Peyer's patch (tissue), 4 donors: Measurements from ENCODE around the gene TFCP2L1. TPM values are rescaled to one million over a fixed set of nuclear protein-coding genes. Genes with fewer than 3 reads are reported as not detected.

Source experiments
- DNase-seq, 3 donors: peaks; one replicate each; pipeline ENCODE4 v3.0.0-alpha.2; 2017 to 2019
- H3K27ac ChIP-seq, 4 donors: fragments of 200-600 bp; sonication (generic); one replicate each; pipeline ENCODE4 v1.5.1; 2016 to 2019
- H3K27me3 ChIP-seq, 2 donors: fragments of 200-600 bp; sonication (generic); one replicate each; pipeline ENCODE4 v1.5.1; 2019
- H3K36me3 ChIP-seq, 3 donors: fragments of 200-600 bp; sonication (generic); one replicate each; pipeline ENCODE4 v1.5.1; 2016 to 2019
- H3K4me1 ChIP-seq, 4 donors: fragments of 200-600 bp; sonication (generic); one replicate each; pipeline ENCODE4 v1.5.1; 2016 to 2019
- H3K4me3 ChIP-seq, 4 donors: fragments of 200-600 bp; sonication (generic); 1 replicate in 3 of 4; 2 replicates in 1 of 4; pipeline ENCODE4 v1.5.1; 2016 to 2019; ENCODE audit warnings: mild to moderate bottlenecking in 1 of 4
- H3K9me3 ChIP-seq, 4 donors: fragments of 200-600 bp; sonication (generic); one replicate each; pipeline ENCODE4 v1.5.1; 2016 to 2019; ENCODE audit warnings: mild to moderate bottlenecking in 1 of 4
- POLR2A ChIP-seq, 2 donors: fragments of 450-650 bp; IDR thresholded peaks; one replicate each; pipeline ENCODE4 v1.5.1; 2017; ENCODE audit warnings: antibody characterized with exemption in 2 of 2, mild to moderate bottlenecking in 2 of 2, moderate library complexity in 2 of 2
- total RNA-seq, 4 donors: library from RNA; depleted of rRNA; stranded (reverse); fragments of >200 nt; gene quantifications; one replicate each; pipeline ENCODE4 v1.1.0, GENCODE V29; 2016
- TF ChIP-seq, protein P1 (sequence below), 6 experiments: fragments of 450-650 bp in 4 of 6; fragments of 200-600 bp in 2 of 6; sonication (generic) in 1 of 6; IDR thresholded peaks; one replicate each; pipeline ENCODE4 v1.5.1; 2017 to 2019; ENCODE audit warnings: antibody characterized with exemption in 6 of 6, mild to moderate bottlenecking in 3 of 6, moderate library complexity in 1 of 6

Gene TFCP2L1
- total RNA-seq, 4 donors from 2014 or later, result 5.0 to 41.0 (median 10.0) TPM

DNA sequence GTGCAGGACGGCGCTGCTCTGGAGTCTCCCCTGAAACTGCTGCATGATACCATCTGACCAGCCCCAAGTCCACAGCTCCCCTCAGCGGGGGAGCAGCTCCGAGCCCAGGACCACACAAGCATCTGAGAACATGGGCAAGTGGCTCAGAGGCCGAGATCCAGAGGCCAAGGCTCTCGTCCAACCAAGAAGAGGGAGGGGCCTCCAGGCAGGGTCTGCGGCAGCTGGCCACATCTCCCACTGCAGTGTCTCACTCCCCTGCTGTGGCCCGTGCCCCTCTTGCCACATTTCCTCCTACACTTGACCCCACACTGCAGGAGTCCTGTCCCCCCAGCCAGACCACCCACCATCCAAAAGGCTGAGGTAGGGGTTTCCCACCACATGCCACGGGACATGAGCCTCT lies 50.2 kb downstream of the TFCP2L1 start:
- H3K36me3 ChIP-seq, result no peaks in the 10 kb centered on the region

DNA sequence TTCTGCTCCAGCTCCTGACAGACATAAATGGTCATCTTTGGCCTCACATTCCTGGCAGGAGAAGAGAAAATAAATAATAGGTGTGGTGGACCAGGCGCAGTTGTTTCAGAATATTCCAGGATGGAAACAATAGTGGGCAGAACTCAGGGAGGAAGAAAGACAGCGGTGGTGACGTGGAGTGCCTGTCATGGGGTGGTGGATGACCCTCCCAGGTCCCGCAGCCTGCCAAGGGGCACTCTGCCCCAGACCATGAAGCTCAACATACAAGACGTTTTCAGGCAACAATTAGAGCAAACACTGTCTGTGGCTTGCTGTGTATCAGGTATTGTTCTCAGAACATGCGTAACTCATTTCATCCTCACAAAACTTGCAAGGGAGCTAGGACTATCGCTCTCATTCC lies 50.9 kb downstream of the TFCP2L1 start:
- TF ChIP-seq, protein P1, sequence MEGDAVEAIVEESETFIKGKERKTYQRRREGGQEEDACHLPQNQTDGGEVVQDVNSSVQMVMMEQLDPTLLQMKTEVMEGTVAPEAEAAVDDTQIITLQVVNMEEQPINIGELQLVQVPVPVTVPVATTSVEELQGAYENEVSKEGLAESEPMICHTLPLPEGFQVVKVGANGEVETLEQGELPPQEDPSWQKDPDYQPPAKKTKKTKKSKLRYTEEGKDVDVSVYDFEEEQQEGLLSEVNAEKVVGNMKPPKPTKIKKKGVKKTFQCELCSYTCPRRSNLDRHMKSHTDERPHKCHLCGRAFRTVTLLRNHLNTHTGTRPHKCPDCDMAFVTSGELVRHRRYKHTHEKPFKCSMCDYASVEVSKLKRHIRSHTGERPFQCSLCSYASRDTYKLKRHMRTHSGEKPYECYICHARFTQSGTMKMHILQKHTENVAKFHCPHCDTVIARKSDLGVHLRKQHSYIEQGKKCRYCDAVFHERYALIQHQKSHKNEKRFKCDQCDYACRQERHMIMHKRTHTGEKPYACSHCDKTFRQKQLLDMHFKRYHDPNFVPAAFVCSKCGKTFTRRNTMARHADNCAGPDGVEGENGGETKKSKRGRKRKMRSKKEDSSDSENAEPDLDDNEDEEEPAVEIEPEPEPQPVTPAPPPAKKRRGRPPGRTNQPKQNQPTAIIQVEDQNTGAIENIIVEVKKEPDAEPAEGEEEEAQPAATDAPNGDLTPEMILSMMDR (IDR thresholded peaks at IDR 0.05), result no peak
- TF ChIP-seq POLR2A (IDR thresholded peaks at IDR 0.05), result no peak
- H3K27me3 ChIP-seq, result no peaks in the 10 kb centered on the region
- H3K36me3 ChIP-seq, result no peaks in the 10 kb centered on the region
- H3K27ac ChIP-seq, result no peak overlapping the region
- no peak overlapping the region for H3K4me3 ChIP-seq
- H3K9me3 ChIP-seq, result no peaks in the 10 kb centered on the region
- DNase-seq, result no peak
- no peaks in the 10 kb centered on the region for H3K4me1 ChIP-seq

More for the DNA sequence above, 50.2 kb downstream of the TFCP2L1 start:
- no peaks in the 10 kb centered on the region for H3K27me3 ChIP-seq
- no peak overlapping the region for H3K4me3 ChIP-seq
- TF ChIP-seq, protein P1 (IDR thresholded peaks at IDR 0.05), result no peak
- no peak for TF ChIP-seq POLR2A (IDR thresholded peaks at IDR 0.05)
- no peak overlapping the region for H3K27ac ChIP-seq
- no peaks in the 10 kb centered on the region for H3K4me1 ChIP-seq
- H3K9me3 ChIP-seq, result no peaks in the 10 kb centered on the region
- DNase-seq, result no peak

DNA sequence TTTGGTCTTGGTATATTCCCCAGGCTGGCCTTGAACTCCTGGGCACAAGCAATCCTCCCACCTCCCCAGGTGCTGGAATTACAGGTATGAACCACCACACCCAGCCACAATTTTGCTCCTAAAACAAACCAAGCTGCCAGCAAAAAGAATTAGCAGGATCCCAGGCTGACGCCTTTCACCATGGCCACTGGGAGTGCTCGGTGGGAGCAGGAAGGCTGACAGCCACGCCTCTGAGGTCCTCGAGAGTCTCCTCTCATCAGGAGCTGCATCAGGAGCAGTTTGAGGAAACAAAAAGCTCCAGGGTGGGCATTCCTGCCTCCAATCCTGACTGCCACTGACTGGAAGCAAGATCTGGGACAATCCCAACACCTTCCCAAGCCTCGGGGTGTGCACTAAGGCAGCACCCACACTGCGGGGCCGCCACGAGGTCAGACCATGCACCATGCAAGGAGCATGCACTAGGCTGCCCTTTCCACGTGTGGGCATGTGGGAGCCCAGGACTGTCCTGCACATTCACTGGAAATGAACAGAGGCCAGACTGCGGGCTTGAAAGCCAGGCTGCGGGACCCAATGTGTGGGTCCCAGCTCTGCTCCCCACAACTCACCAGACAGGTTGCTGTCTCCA lies 51.4 kb downstream of the TFCP2L1 start:
- H3K9me3 ChIP-seq, result no peaks in the 10 kb centered on the region
- H3K27me3 ChIP-seq, result no peaks in the 10 kb centered on the region
- no peak for TF ChIP-seq POLR2A (IDR thresholded peaks at IDR 0.05)
- TF ChIP-seq, protein P1 (IDR thresholded peaks at IDR 0.05), result no peak
- H3K4me3 ChIP-seq, result no peak overlapping the region
- no peak overlapping the region for H3K27ac ChIP-seq
- H3K36me3 ChIP-seq, result no peaks in the 10 kb centered on the region
- DNase-seq, result peak in 1 of 3 donors; percentile 24
- no peaks in the 10 kb centered on the region for H3K4me1 ChIP-seq

DNA sequence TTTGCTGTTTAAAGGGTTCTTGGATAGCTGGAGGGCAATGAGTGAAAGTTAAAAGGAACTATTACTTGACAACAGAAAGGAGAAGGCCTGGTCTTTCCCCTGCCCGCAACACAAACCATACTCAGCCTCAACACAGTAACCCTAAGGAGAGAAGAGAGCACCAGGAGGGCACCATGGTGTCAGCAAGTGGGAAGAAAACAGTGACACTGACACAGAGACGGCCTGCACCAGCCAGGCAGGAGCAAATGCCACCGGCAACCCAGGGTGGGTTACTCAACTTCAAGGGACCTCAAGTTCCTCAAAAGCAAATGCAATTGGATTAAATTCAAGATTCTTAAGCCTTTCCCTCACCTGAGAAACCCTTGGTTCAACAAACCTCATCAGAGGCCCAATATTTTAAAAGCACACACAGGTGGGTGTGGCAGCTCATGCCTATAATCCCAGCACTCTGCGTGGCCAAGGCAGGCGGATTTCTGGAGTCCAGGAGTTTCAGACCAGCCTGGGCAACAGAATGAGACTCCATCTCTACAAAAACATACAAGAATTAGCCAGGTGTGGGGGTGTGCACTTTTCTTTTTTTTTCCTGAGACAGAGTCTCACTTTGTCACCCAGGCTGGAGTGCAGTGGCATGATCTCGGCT lies 52.3 kb downstream of the TFCP2L1 start:
- no peaks in the 10 kb centered on the region for H3K4me1 ChIP-seq
- H3K9me3 ChIP-seq, result no peaks in the 10 kb centered on the region
- no peaks in the 10 kb centered on the region for H3K36me3 ChIP-seq
- TF ChIP-seq, protein P1 (IDR thresholded peaks at IDR 0.05), result no peak
- TF ChIP-seq POLR2A (IDR thresholded peaks at IDR 0.05), result no peak
- no peak for DNase-seq
- H3K27me3 ChIP-seq, result no peaks in the 10 kb centered on the region
- no peak overlapping the region for H3K27ac ChIP-seq
- H3K4me3 ChIP-seq, result no peak overlapping the region

DNA sequence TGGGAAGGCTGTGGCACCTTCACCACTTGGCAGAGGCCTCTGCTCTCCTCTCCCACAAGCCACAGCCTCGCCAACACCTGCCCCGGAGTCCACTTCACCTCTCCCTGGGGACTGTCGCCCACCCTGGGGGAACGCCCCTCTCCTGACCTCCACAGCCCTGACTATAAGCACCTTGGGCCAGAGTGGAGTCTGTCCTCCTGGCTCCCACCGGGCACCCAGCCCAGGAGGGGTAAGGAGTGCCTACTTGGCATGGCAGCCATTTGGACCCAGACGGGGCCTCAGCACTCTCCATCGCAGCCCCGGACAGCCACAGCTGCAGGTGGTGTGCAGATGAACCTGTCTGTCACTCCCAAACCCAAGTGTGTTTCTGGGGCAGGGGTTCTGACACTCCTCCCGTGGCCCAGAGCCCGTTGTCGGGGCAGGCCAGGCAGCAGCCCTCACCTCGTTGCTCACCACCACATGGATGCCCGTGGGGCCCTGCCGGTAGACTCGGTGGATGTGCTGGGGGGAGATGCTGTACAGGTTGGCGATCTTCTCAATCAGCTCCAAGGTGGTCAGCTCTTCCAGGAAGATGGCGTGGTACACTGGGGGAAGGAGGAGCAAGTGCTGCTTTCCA lies 53.5 kb downstream of the TFCP2L1 start:
- no peak for TF ChIP-seq POLR2A (IDR thresholded peaks at IDR 0.05)
- TF ChIP-seq, protein P1 (IDR thresholded peaks at IDR 0.05), result no peak
- peak in 1 of 3 donors; percentile 33 for DNase-seq
- Histone ChIP-seq H3K4me1 (no peaks in the 10 kb centered on the region), H3K4me3 (no peak overlapping the region), H3K27ac (no peak overlapping the region), H3K27me3 (no peaks in the 10 kb centered on the region), H3K36me3 (no peaks in the 10 kb centered on the region), H3K9me3 (no peaks in the 10 kb centered on the region)
